ENCODE measurements around the gene EPS15.
"Not testable (repeated sequence)": the region's sequence is repeated elsewhere in the genome, so short reads cannot be mapped to it uniquely, and the experiment has no call there.

The EPS15 gene

DNA sequence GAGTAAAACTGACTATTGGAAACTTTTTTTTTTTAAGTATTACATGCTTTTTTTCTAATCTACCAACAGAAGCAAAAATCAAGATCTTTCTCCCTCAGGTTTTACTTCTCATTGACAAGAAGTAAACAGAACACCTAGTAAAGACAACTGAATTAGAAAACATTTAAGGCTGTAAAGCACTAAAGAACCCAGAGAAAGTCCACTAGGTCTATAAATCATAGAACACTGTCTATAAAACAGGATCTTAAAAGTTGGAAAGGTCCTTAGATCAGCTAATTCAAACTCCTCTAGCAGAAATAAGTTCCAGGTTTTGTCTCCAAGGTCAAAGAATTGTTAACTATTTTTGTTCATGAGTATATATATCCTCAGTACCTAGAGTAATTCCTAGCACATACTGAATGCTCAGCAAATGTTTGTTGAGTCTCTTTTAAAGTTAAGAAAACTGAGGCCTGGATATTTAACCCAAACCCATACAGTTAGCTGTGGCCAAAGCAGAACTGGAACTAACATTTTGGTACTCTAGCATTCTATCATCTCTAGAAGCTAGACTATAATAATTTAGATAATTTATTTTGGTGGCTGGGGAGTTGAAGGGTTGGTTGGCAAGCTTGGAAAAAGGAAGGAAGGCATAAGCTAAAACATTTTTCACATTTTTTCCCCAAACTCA is 3.0 kb downstream of the EPS15 start:
- no peak for DNase-seq (ENCODE audit: low read depth in 2 of 2, low spot score in 1 of 2)

GRCh38 chr1:51515312-51515960 is 3.6 kb downstream of the EPS15 start:
- no peak for DNase-seq (ENCODE audit: low read depth in 2 of 2, low spot score in 1 of 2)

DNA sequence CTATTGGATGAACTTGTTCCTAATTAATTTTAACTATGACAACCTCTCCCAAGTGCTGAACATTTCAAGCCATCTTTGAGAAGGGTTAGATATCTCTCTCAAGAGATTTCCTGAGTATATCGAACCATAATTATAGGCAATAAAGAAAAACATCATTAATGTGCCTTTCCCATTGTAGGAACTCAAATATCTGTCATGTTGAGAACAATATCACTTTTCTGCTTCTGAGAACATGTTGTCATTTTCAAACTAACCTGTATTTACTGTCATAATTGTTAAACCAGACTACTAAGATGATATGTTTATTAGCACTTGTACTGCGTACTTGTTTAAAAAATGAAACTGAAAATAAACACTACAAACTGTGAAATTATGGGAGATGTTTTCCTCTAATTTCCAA is 4.3 kb downstream of the EPS15 start:
- no peak for DNase-seq (ENCODE audit: low read depth in 2 of 2, low spot score in 1 of 2)

GRCh38 chr1:51512606-51513005 is 6.5 kb downstream of the EPS15 start:
- DNase-seq (ENCODE audit: low read depth in 2 of 2, low spot score in 1 of 2): no peak

DNA sequence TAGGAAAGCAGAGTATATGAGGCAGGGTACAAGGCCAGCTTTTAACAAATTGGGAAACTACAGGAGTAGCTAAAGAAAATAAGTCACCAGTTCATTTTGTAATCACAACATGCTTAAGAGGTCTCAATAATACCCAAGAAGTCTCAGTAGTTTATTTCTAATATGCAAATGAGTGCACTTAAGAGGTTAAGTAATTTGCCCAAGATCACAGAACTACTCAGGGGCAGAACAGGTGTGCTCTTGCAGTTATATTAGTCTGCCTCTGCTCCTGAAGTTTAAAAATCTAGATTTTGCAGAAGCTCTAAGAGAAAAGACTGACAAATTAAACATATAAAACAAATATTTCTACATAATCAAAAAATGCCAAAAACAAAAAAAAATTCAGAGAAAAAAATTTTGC is 6.9 kb downstream of the EPS15 start:
- DNase-seq (ENCODE audit: low read depth in 2 of 2, low spot score in 1 of 2): no peak

DNA sequence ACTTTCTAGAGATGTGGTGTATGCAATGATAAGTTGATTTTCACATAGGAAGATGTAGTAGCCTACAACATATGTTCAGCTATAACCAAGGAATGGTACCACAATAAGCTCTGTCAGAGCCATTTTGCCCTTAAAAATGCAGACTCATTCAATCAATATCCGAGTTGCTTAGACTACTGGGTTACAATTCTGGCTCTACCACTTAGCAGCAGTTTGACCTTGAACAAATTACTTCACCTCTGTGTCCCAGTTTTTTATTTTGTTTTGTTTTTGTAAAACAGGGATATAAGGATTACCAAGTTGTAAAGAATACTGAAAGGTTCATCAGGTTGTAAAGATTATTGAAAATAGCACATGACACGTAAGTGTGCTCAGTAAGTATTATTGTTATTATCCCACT is 9.3 kb downstream of the EPS15 start:
- no peak for DNase-seq (ENCODE audit: low read depth in 2 of 2, low spot score in 1 of 2)

DNA sequence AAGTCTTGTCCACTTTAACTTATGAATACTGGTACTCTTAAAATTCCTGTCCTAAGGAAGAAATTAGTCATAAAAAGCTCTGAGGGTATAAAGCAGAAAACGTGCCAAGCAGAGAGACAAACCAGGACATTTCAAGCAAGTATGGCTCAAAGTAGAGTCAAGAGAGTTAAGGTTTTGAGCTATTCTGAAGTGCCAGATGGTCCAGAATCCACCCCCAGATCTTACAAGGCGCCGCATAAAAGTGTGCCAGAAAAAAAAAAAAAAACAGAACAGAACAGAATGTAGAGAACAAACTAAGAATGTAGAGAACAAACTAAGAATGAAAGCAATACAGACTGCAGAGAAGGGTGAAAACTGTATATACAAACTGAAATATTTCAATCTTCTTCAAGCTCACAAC is 12.5 kb downstream of the EPS15 start:
- DNase-seq (ENCODE audit: low read depth in 2 of 2, low spot score in 1 of 2): no peak

- no peak for DNase-seq (ENCODE audit: low read depth in 2 of 2, low spot score in 1 of 2)
These were observed 14.1 kb downstream of the EPS15 start for GRCh38 chr1:51504806-51505525.

DNA sequence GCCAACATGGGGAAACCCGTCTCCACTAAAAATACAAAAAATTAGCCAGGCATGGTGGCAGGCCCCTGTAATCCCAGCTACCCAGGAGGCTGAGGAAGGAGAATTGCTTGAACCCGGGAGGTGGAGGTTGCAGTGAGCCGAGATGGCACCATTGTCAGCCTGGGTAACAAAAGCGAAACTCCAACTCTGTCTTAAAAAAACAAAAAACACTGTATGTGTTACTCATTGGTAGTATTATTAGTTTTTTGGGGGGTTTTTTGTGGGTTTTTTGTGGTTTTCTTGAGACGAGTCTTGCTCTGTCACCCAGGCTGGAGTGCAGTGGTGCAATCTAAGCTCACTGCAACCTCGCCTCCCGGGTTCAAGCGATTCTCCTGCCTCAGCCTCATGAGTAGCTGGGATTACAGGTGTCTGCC is 17.8 kb downstream of the EPS15 start:
- DNase-seq (ENCODE audit: low read depth in 2 of 2, low spot score in 1 of 2): not testable (repeated sequence)

DNA sequence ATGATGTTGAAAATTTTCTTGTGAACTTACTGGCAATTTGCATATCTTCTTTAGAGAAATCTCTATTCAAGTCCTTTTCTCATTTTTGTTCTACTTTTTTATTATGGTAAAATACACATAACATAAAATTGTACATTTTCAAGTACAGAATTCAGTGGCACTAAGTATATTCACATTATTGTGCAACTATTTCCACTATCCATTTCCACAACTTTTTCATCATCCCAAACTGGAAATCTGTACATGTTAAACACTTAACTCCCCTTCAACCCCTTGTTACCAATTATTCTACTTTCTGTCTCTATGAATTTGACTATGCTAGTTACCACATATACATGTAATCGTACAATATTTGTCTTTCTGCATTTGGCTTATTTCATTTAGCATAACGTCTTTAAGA is 19.4 kb downstream of the EPS15 start:
- no peak for DNase-seq (ENCODE audit: low read depth in 2 of 2, low spot score in 1 of 2)

DNA sequence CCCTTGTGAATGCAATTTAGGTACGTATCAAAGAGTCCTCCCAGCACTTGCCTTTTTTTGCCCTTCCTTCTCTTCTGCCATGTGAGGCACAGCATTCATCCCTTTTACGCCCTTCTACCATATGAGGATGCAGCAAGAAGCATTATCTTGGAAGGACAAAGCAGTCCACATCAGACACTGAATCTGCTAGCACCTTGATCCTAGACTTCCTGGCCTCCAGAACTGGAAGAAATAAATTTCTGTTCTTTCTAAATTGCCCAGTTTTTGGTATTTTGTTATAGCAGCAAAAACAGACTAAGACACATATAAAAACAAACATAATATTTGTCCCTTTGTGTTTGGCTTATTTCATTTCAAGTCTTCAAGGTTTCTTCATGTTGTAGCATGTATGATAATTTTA is 20.1 kb downstream of the EPS15 start:
- no peak for DNase-seq (ENCODE audit: low read depth in 2 of 2, low spot score in 1 of 2)

GRCh38 chr1:51497340-51497739 is 21.7 kb downstream of the EPS15 start:
- no peak for DNase-seq (ENCODE audit: low read depth in 2 of 2, low spot score in 1 of 2)

- no peak for DNase-seq (ENCODE audit: low read depth in 2 of 2, low spot score in 1 of 2)
These were observed 24.8 kb downstream of the EPS15 start for GRCh38 chr1:51494138-51494830.

DNA sequence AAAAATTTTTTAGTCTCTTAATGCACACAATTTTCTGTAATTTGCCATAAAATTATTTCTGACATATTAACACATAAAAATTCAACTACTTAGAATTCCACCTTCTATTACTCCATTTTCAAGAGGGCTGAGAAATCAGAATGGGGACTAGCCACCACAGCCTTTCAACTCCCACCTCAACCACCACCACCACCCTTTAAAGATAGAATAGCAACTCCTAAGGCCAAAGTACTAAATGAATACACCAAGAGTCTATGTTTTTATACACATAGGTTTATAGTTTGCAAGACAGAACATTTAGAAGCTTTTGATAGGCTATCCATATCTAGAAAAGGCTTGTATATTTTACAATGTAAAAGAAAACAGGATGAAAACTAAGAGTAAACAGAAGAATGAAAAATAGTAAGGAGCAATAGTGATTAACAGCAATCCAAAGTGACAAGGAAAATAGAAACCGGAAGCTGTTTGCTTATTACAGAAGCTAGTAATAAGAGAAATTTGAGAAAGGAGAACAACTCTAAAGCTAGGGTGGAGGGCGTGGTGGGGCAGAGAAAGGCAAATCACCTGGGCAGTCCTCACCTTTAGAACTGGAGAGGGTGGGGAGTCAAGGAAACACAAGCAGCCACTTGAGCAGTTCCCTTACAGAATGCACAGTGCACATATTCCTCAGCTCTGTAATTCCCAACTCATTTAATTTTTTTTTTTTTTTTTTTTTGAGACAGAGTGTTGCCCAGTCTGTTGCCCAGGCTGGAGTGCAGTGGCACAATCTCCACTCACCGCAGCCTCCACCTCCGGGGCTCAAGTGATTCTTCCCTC is 27.7 kb downstream of the EPS15 start:
- DNase-seq (ENCODE audit: low read depth in 2 of 2, low spot score in 1 of 2): no peak

DNA sequence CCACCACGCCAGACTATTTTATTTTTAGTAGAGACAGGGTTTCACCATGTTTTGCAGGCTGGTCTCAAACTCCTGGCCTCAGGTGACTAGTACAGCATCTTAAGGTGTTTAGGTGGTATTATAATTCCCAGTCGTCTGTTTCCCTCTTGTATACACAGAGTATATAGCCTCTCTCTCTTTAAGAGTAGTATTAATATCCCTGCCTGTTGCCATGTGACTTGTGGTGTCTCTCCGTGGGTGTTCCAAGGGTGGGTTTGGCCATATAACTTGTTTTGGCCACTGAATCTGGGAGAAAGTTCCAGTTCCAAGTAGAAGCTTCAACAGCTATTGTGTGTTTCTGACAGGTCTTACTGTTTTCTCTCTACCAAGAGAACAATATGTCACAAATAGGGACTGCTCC is 29.6 kb downstream of the EPS15 start:
- DNase-seq (ENCODE audit: low read depth in 2 of 2, low spot score in 1 of 2): no peak

DNA sequence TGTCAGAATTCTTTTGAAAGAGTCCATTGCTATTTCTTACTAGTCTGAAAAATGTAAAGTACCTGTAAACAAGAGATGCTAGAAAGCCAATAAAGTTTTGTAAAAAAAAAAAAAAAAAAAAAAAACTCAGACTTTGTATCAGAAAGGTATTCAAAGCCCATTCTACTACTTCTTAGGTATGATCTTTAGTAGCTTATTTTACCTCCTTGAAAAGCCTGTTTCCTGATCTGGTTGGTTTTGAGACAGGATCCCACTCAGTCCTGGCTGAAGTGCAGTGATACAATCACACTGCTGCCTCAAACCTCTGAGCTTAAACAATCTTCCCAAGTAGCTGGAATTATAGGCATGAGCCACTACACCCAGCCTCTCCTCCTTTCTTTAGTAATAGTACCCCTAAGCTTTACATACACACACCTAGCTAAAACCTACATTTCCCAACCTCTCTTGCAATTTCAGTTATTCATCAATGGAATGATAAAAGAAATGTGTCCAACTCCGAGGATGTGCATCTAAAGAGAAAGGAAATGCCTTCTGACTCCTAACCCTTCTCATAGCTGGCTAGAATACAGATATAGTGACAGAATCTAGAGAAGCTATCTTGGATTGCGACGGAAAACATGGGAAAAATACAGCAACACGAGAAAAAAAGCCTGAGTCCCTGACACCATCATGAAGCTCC is 30.6 kb downstream of the EPS15 start:
- no peak for DNase-seq (ENCODE audit: low read depth in 2 of 2, low spot score in 1 of 2)

- DNase-seq (ENCODE audit: low read depth in 2 of 2, low spot score in 1 of 2): no peak
These were observed 31.4 kb downstream of the EPS15 start for GRCh38 chr1:51487628-51488027.

GRCh38 chr1:51484591-51484990 is 34.5 kb downstream of the EPS15 start:
- no peak for DNase-seq (ENCODE audit: low read depth in 2 of 2, low spot score in 1 of 2)

- no peak for DNase-seq (ENCODE audit: low read depth in 2 of 2, low spot score in 1 of 2)
These were observed 36.2 kb downstream of the EPS15 start for GRCh38 chr1:51482881-51483280.

DNA sequence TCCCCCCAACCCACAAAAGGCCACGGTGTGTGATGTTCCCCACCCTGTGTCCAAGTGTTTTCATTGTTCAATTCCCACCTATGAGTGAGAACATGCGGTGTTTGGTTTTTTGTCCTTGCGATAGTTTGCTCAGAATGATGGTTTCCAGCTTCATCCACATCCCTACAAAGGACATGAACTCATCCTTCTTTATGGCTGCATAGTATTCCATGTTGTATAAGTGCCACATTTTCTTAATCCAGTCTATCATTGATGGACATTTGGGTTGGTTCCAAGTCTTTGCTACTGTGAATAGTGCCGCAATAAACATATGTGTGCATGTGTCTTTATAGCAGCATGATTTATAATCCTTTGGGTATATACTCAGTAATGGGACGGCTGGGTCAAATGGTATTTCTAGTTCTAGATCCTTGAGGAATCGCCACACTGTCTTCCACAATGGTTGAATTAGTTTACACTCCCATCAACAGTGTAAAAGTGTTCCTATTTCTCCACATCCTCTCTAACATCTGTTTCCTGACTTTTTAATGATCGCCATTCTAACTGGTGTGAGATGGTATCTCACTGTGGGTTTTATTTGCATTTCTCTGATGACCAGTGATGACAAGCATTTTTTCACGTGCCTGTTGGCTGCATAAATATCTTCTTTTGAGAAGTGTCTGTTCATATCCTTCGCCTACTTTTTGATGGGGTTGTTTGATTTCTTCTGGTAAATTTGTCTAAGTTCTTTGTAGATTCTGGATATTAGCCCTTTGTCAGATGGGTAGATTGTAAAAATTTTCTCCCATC is 44.0 kb downstream of the EPS15 start:
- not testable (repeated sequence) for DNase-seq (ENCODE audit: low read depth in 2 of 2, low spot score in 1 of 2)
